ENCODE results near the gene TMEM59. TPM values are rescaled to one million over a fixed set of nuclear protein-coding genes. Genes with fewer than 3 reads are reported as not detected.
"Not testable (repeated sequence)": the region's sequence is repeated elsewhere in the genome, so short reads cannot be mapped to it uniquely, and the experiment has no call there.

Gene TMEM59
- total and polyA plus RNA-seq, 12 donors = 98.2 to 474 (median 342) TPM

- TF ChIP-seq CTCF (IDR thresholded peaks at IDR 0.05) = no peak
- no peak overlapping the region for H3K4me3 ChIP-seq
- ATAC-seq (peak in 4 of 8 donors; percentile 62 to 78 (median 68)), DNase-seq (no peak)
- H3K36me3 ChIP-seq = peaks cover 0 to 100% (median 72%) of the 10 kb centered on the region in 9 donors
- intact Hi-C loops (cut with DNase I) = loop anchor here in 1 of 10 donors (10.0 kb wide), 1 partner anchor 173 kb away; no protein-coding TSS in a partner anchor
- H3K9me3 ChIP-seq = no peaks in the 10 kb centered on the region
- H3K27ac ChIP-seq = no peak overlapping the region
- peaks cover 0 to 11% (median 0%) of the 10 kb centered on the region in 9 donors for H3K4me1 ChIP-seq
- no peaks in the 10 kb centered on the region for H3K27me3 ChIP-seq
These were observed 15.5 kb downstream of the TMEM59 start for GRCh38 chr1:54037476-54037875.

- H3K4me1 ChIP-seq = peaks cover 0 to 9% (median 6%) of the 10 kb centered on the region in 9 donors
- H3K4me3 ChIP-seq = no peak overlapping the region
- ATAC-seq (peak in 5 of 8 donors; percentile 31 to 66 (median 59)), DNase-seq (no peak)
- no peaks in the 10 kb centered on the region for H3K27me3 ChIP-seq
- H3K36me3 ChIP-seq = peaks cover 0 to 47% (median 33%) of the 10 kb centered on the region in 9 donors
- intact Hi-C loops (cut with DNase I) = no loop called here
- 77 to 79% methylated on average over 3 of the region's 3 CpGs for WGBS, 2 donors
- peak overlapping the region in 3 of 10 donors; percentile 5 to 41 (median 38) for H3K27ac ChIP-seq
- no peaks in the 10 kb centered on the region for H3K9me3 ChIP-seq
- TF ChIP-seq CTCF (IDR thresholded peaks at IDR 0.05) = no peak
These were observed 24.4 kb downstream of the TMEM59 start for GRCh38 chr1:54028306-54029251.

GRCh38 chr1:54027848-54028247 lies 25.2 kb downstream of the TMEM59 start:
- peak; percentile 49 to 95 (median 92) for ATAC-seq
- peak in 1 of 2 donors; percentile 53 for DNase-seq
- WGBS, 2 donors = 67 to 72% methylated on average over 5 of the region's 5 CpGs
- Histone ChIP-seq H3K36me3 (peaks cover 0 to 40% (median 28%) of the 10 kb centered on the region in 9 donors), H3K27ac (peak overlapping the region in 2 of 10 donors; percentile 38 to 41), H3K27me3 (no peaks in the 10 kb centered on the region), H3K4me3 (no peak overlapping the region), H3K4me1 (peaks cover 0 to 9% (median 6%) of the 10 kb centered on the region in 9 donors), H3K9me3 (no peaks in the 10 kb centered on the region)
- TF ChIP-seq CTCF (IDR thresholded peaks at IDR 0.05) = no peak
- intact Hi-C loops (cut with DNase I) = no loop called here

- H3K27me3 ChIP-seq; intact Hi-C loops (cut with DNase I); H3K36me3 ChIP-seq; H3K4me1 ChIP-seq; ATAC-seq; H3K27ac ChIP-seq; DNase-seq; H3K9me3 ChIP-seq; H3K4me3 ChIP-seq: not testable (repeated sequence)
- WGBS, 2 donors = 87 to 90% methylated on average over 1 of the region's 1 CpG
These were observed 28.2 kb downstream of the TMEM59 start for GRCh38 chr1:54024811-54025210.

All from heart right ventricle (tissue), 16 donors.